Measurements from ENCODE around the gene CA14. TPM values are rescaled to one million over a fixed set of nuclear protein-coding genes. Genes with fewer than 3 reads are reported as not detected.

Gene CA14
- polyA plus RNA-seq, 2 of the 4 experiments (the other 2 are of a cell fraction), result not detected

DNA sequence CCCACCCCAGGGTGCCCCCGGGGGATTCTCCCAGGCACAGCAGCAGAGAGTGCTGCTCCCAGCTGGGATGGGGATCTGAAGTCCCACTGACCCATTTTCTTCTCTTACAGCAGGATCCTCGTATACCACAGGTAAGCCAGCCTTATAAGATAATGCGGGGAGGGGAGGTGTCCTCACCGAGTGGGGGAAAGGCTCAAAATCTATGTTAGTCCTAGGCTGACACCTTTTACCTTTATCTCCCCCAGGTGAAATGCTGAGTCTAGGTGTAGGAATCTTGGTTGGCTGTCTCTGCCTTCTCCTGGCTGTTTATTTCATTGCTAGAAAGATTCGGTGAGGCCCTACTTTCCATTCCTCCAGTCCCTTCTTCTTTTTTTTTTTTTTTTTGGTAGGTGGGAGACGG is 6.0 kb downstream of the CA14 start:
- no peak for DNase-seq (ENCODE audit: low read depth in 1 of 2, low spot score in 1 of 2)
- H3K27ac ChIP-seq, result no peak overlapping the region
- H3K4me1 ChIP-seq, result peaks cover 7% of the 10 kb centered on the region; the same call in 2 of the 3 replicates
- no peak overlapping the region for H3K4me2 ChIP-seq
- no peak overlapping the region for H3K4me3 ChIP-seq
- no peaks in the 10 kb centered on the region for H3K9me3 ChIP-seq
- WGBS (ENCODE audit: missing lambda C conversion rate), result 77% methylated on average over 6 of the region's 6 CpGs
- no peak for FAIRE-seq
- ChIA-PET POLR2A (no interaction called here), CTCF (interaction anchor here (0.6 to 4.7 kb wide), 4 partner anchors 8 to 21 kb away, joined by 3 to 25 read pairs (median 10); no protein-coding TSS in a partner anchor)
- ATAC-seq, result no peak
- TF ChIP-seq HOXB5 (CRISPR knock-in tag; IDR thresholded peaks at IDR 0.05) (no peak), MAZ (IDR thresholded peaks at IDR 0.05; ENCODE audit: borderline replicate concordance, low read depth, low read length) (no peak), BHLHE40 (IDR thresholded peaks at IDR 0.05; ENCODE audit: low read depth, low read length) (no peak), POLR2AphosphoS2 (conservative IDR thresholded peaks at IDR 0.05; ENCODE audit: low read length) (no peak), JUN (IDR thresholded peaks at IDR 0.05) (no peak), HOXB13 (CRISPR knock-in tag; IDR thresholded peaks at IDR 0.05; ENCODE audit: low read depth) (no peak), EP300 (IDR thresholded peaks at IDR 0.05) (no peak), ZNF302 (CRISPR knock-in tag; IDR thresholded peaks at IDR 0.05) (no peak), EHMT2 (IDR thresholded peaks at IDR 0.05; ENCODE audit: low read depth) (no peak), SMC3 (IDR thresholded peaks at IDR 0.05) (no peak), RARB (CRISPR knock-in tag; IDR thresholded peaks at IDR 0.05) (no peak), GATA3 (IDR thresholded peaks at IDR 0.05; ENCODE audit: borderline replicate concordance) (no peak), PHF8 (IDR thresholded peaks at IDR 0.05; ENCODE audit: borderline replicate concordance, low read depth) (no peak), ZC3H11A (IDR thresholded peaks at IDR 0.05) (no peak)
- TF ChIP-seq, protein P1, sequence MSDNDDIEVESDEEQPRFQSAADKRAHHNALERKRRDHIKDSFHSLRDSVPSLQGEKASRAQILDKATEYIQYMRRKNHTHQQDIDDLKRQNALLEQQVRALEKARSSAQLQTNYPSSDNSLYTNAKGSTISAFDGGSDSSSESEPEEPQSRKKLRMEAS (IDR thresholded peaks at IDR 0.05), result no peak

DNA sequence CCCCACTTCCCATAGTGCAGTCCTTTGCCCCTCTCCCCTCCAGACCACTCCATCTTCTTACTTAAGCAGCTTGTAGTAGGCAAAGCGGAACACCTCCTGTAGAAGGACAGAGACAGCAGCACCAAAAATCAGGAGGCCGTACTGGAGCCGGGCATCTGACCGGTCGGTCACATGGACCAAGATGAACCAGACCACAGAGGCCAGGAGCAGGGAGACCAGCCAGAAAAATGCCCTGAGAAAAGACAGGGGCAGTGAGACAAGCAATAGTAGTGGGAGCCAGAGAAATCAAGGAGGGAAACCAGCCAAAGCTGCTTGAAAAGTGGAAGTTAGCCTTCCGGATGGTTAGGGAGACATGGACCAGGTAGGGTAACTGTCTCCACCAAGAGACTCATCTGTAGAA is 10.3 kb downstream of the CA14 start:
- Histone ChIP-seq H3K27ac (peak overlapping the region; percentile 94), H3K4me3 (peak overlapping the region; percentile 91), H3K4me1 (peaks cover 11% of the 10 kb centered on the region), H3K4me2 (peak overlapping the region; percentile 98), H3K9me3 (no peaks in the 10 kb centered on the region)
- POLR2A ChIA-PET, result no interaction called here
- whole genome bisulfite sequencing (ENCODE audit: missing lambda C conversion rate), result 44% methylated on average over 6 of the region's 6 CpGs
- ATAC-seq, result no peak
- DNase-seq (ENCODE audit: low read depth in 1 of 2, low spot score in 1 of 2), result no peak
- FAIRE-seq, result no peak
- no peak for TF ChIP-seq BHLHE40 (IDR thresholded peaks at IDR 0.05; ENCODE audit: low read depth, low read length)
- no peak for TF ChIP-seq MAZ (IDR thresholded peaks at IDR 0.05; ENCODE audit: borderline replicate concordance, low read depth, low read length)
- TF ChIP-seq FOSL2 (IDR thresholded peaks at IDR 0.05), result no peak
- no peak for TF ChIP-seq FOSL2 (CRISPR knock-in tag; IDR thresholded peaks at IDR 0.05)
- TF ChIP-seq ESRRA (IDR thresholded peaks at IDR 0.05; ENCODE audit: borderline replicate concordance, low read length), result no peak
- TF ChIP-seq, protein P2, sequence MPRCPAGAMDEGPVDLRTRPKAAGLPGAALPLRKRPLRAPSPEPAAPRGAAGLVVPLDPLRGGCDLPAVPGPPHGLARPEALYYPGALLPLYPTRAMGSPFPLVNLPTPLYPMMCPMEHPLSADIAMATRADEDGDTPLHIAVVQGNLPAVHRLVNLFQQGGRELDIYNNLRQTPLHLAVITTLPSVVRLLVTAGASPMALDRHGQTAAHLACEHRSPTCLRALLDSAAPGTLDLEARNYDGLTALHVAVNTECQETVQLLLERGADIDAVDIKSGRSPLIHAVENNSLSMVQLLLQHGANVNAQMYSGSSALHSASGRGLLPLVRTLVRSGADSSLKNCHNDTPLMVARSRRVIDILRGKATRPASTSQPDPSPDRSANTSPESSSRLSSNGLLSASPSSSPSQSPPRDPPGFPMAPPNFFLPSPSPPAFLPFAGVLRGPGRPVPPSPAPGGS (IDR thresholded peaks at IDR 0.05), result no peak
- TF ChIP-seq CEBPB (IDR thresholded peaks at IDR 0.05), result no peak
- CTCF ChIA-PET, result interaction anchor here (0.6 to 6.2 kb wide), 2 partner anchors 12 to 47 kb away, joined by 3 to 48 read pairs; no protein-coding TSS in a partner anchor

DNA sequence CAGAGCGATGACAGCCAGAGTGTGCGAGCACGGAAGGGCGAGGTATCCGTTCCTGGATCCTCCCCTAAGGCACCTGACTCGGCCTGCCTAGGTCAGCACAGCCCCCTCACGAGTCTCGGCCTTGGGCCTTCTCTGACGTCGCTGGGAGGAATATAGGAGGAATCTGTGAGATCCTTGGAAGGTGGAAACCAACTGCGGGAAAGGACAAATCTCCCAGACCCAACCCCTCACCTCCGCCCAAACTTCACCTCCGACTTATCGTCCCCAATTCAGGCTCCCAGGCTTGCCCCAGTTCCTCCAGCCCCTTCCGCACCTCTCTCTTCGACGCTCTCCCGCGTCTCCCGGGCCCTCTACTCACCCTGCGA is 10.7 kb downstream of the CA14 start:
- ATAC-seq (peak; percentile 37 to 62; a peak in 5 of 6 replicates), DNase-seq (ENCODE audit: low read depth in 1 of 2, low spot score in 1 of 2) (peak; percentile 33 to 39), FAIRE-seq (no peak)
- ChIA-PET CTCF (interaction anchor here (0.6 to 6.2 kb wide), 3 partner anchors 12 to 48 kb away, joined by 3 to 48 read pairs (median 10); no protein-coding TSS in a partner anchor), POLR2A (interaction anchor here (0.9 to 1.3 kb wide), 2 partner anchors 10 to 13 kb away, joined by 4 to 5 read pairs; no protein-coding TSS in a partner anchor)
- peak overlapping the region; percentile 98 for H3K4me2 ChIP-seq
- H3K4me3 ChIP-seq, result peak overlapping the region; percentile 91
- H3K27ac ChIP-seq, result peak overlapping the region; percentile 94
- H3K9me3 ChIP-seq, result no peaks in the 10 kb centered on the region
- 1% methylated on average over 21 of the region's 21 CpGs for WGBS (ENCODE audit: missing lambda C conversion rate)
- H3K4me1 ChIP-seq, result peaks cover 11% of the 10 kb centered on the region
- TF ChIP-seq JUN (IDR thresholded peaks at IDR 0.05) (no peak), EP300 (IDR thresholded peaks at IDR 0.05) (no peak), ESRRA (IDR thresholded peaks at IDR 0.05; ENCODE audit: borderline replicate concordance, low read length) (no peak), MAZ (IDR thresholded peaks at IDR 0.05; ENCODE audit: borderline replicate concordance, low read depth, low read length) (no peak), FOSB (CRISPR knock-in tag; IDR thresholded peaks at IDR 0.05) (no peak), BHLHE40 (IDR thresholded peaks at IDR 0.05; ENCODE audit: low read depth, low read length) (no peak), CHD4 (IDR thresholded peaks at IDR 0.05; ENCODE audit: borderline replicate concordance) (no peak), POLR2A (IDR thresholded peaks at IDR 0.05; ENCODE audit: low read length) (no peak), NR3C1 (IDR thresholded peaks at IDR 0.05) (no peak), CHD2 (IDR thresholded peaks at IDR 0.05; ENCODE audit: low read length, partially characterized antibody) (no peak), HDAC2 (IDR thresholded peaks at IDR 0.05) (no peak), HOXA7 (CRISPR knock-in tag; IDR thresholded peaks at IDR 0.05) (no peak), JUNB (IDR thresholded peaks at IDR 0.05) (no peak), ZC3H11A (IDR thresholded peaks at IDR 0.05) (no peak)
- TF ChIP-seq, protein P1 (IDR thresholded peaks at IDR 0.05), result no peak
- TF ChIP-seq, protein P3, sequence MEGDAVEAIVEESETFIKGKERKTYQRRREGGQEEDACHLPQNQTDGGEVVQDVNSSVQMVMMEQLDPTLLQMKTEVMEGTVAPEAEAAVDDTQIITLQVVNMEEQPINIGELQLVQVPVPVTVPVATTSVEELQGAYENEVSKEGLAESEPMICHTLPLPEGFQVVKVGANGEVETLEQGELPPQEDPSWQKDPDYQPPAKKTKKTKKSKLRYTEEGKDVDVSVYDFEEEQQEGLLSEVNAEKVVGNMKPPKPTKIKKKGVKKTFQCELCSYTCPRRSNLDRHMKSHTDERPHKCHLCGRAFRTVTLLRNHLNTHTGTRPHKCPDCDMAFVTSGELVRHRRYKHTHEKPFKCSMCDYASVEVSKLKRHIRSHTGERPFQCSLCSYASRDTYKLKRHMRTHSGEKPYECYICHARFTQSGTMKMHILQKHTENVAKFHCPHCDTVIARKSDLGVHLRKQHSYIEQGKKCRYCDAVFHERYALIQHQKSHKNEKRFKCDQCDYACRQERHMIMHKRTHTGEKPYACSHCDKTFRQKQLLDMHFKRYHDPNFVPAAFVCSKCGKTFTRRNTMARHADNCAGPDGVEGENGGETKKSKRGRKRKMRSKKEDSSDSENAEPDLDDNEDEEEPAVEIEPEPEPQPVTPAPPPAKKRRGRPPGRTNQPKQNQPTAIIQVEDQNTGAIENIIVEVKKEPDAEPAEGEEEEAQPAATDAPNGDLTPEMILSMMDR (IDR thresholded peaks at IDR 0.05), result no peak
- TF ChIP-seq, protein P4, sequence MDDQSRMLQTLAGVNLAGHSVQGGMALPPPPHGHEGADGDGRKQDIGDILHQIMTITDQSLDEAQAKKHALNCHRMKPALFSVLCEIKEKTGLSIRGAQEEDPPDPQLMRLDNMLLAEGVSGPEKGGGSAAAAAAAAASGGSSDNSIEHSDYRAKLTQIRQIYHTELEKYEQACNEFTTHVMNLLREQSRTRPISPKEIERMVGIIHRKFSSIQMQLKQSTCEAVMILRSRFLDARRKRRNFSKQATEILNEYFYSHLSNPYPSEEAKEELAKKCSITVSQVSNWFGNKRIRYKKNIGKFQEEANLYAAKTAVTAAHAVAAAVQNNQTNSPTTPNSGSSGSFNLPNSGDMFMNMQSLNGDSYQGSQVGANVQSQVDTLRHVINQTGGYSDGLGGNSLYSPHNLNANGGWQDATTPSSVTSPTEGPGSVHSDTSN (IDR thresholded peaks at IDR 0.05), result no peak
